Measurements from ENCODE around the gene RASGRF1. TPM values are rescaled to one million over a fixed set of nuclear protein-coding genes. Genes with fewer than 3 reads are reported as not detected.

The RASGRF1 gene
- total and polyA plus RNA-seq, 2 donors (not counting 1 experiment from before 2014, with no cell fraction given), result 1.0 to 9.4 TPM

DNA sequence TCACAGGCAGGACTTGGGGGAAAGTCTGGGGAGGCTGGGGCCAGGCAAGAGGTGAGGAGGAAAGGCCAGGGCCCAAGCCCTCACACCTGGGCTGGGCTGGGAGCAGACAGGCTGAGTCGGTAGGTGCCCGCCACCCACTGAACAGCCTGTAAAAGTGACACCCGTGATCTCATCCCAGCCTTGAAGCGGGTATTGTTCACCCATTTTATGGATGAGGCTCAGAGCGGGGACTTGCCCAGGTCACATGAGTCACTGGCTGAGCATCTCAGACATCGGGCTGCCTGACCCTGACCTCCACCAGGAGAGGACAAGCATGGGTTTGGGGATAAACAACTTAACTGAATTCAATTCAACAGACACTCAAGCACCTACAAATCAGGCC lies 93.7 kb downstream of the RASGRF1 start:
- no peak overlapping the region for H3K9ac ChIP-seq (ENCODE audit: low read length)
- H4K20me1 ChIP-seq (ENCODE audit: control insufficient read depth, insufficient read depth, low read length, poor library complexity, severe bottlenecking), result no peaks in the 10 kb centered on the region
- TF ChIP-seq, protein P1, sequence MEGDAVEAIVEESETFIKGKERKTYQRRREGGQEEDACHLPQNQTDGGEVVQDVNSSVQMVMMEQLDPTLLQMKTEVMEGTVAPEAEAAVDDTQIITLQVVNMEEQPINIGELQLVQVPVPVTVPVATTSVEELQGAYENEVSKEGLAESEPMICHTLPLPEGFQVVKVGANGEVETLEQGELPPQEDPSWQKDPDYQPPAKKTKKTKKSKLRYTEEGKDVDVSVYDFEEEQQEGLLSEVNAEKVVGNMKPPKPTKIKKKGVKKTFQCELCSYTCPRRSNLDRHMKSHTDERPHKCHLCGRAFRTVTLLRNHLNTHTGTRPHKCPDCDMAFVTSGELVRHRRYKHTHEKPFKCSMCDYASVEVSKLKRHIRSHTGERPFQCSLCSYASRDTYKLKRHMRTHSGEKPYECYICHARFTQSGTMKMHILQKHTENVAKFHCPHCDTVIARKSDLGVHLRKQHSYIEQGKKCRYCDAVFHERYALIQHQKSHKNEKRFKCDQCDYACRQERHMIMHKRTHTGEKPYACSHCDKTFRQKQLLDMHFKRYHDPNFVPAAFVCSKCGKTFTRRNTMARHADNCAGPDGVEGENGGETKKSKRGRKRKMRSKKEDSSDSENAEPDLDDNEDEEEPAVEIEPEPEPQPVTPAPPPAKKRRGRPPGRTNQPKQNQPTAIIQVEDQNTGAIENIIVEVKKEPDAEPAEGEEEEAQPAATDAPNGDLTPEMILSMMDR (IDR thresholded peaks at IDR 0.05), result no peak
- TF ChIP-seq EZH2 (IDR thresholded peaks at IDR 0.05; ENCODE audit: borderline replicate concordance, insufficient read depth, low read depth, low read length, poor library complexity, severe bottlenecking), result no peak
- no peak overlapping the region for H3K4me3 Mint-ChIP-seq
- 98% methylated on average over 6 of the region's 6 CpGs for WGBS (ENCODE audit: insufficient coverage)
- no peak overlapping the region for H2AFZ ChIP-seq (ENCODE audit: insufficient read depth, low read depth, low read length, poor library complexity, severe bottlenecking)
- no peak overlapping the region for H3K27ac ChIP-seq (ENCODE audit: low read length in 2 of 2)
- DNase-seq (no peak), ATAC-seq (ENCODE audit: low read depth) (no peak)
- POLR2A ChIA-PET, result interaction anchor here (0.7 kb wide), 1 partner anchor 17 kb away, joined by 5 read pairs; no protein-coding TSS in a partner anchor
- peaks cover 0 to 15% of the 10 kb centered on the region in 2 donors for H3K4me1 ChIP-seq (ENCODE audit: control insufficient read depth in 2 of 2, insufficient read depth in 2 of 2, low read length in 2 of 2)
- no peaks in the 10 kb centered on the region for H3K27me3 ChIP-seq (replicated peaks in 1 of 4; ENCODE audit: control extremely low read depth in 1 of 4, control insufficient read depth in 3 of 4, insufficient read depth in 4 of 4, low read length in 3 of 4)
- no peak overlapping the region for H3K4me2 ChIP-seq (replicated peaks; ENCODE audit: low read depth, low read length, poor library complexity, severe bottlenecking)
- H3K9me3 Mint-ChIP-seq (ENCODE audit: insufficient read depth), result no peaks in the 10 kb centered on the region
- intact Hi-C loops (cut with micrococcal nuclease), result no loop called here
- H3K4me3 ChIP-seq (ENCODE audit: control extremely low read depth in 1 of 5, extremely low read depth in 1 of 5, insufficient read depth in 1 of 5, low read depth in 2 of 5, low read length in 4 of 5), result no peak overlapping the region
- peak overlapping the region; percentile 34 for H3K27ac Mint-ChIP-seq
- no peaks in the 10 kb centered on the region for H3K36me3 ChIP-seq (replicated peaks in 1 of 2; ENCODE audit: control extremely low read depth in 1 of 2, control insufficient read depth in 1 of 2, extremely low read depth in 1 of 2, insufficient read depth in 2 of 2, low read length in 1 of 2)
- CTCF ChIA-PET, result interaction anchor here (0.8 to 2.0 kb wide), 2 partner anchors 10 to 28 kb away, joined by 3 to 5 read pairs; no protein-coding TSS in a partner anchor
- no peaks in the 10 kb centered on the region for H3K9me3 ChIP-seq (ENCODE audit: control extremely low read depth in 1 of 3, control insufficient read depth in 2 of 3, insufficient read depth in 1 of 3, low read length in 2 of 3)
- no peaks in the 10 kb centered on the region for H3K79me2 ChIP-seq (ENCODE audit: control insufficient read depth, insufficient read depth, low read length)
- peaks cover 12% of the 10 kb centered on the region for H3K4me1 Mint-ChIP-seq
- H3K27me3 Mint-ChIP-seq, result no peaks in the 10 kb centered on the region

DNA sequence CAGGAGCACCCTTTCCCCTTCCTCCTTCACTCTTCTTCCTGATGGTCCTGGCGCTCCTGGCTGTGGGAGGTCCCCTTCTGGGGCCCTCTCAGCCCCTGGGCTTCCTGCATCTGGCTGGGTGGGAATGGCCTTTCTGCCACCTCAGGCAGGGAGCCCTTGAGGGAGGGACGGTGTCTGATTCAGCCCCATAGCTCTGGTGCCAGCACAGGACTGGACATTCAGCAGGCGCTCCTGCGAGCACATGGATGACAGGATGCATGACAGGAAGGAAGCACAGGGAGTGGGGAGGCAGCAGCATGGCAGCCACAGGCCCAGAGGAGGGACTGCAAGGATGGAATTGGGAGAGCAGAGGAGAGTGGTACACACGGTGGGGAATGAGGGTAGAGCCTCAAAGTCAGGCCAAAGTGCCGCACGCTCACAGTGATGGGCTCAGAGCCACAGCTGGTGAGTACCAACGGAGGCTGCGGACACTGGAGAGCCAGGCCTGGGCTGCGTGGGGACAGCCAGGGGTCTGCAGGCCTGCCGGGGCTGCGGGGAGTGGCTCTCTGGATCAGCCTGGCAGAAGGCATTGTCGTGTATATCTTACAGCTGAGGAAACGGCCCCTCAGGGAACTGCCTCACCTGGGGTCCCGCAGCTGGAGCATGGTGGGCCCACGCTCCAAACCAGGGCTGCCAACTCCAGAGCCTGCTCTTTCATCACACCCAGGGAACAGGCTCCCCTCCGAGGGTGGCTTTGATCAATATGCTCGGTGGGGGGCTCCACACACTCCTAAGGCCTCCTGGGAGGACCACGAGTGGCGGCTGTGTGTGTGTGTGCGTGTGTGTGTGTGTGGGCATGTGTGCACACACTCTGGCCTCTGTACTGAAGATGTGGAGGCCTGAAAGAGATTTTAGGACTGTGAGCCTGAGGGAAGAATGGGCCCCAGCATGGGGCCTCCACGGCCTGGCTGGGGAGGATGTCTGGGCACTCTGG lies 94.4 kb downstream of the RASGRF1 start:
- Mint-ChIP-seq H3K27ac (peak overlapping the region; percentile 37), H3K4me3 (no peak overlapping the region), H3K9me3 (ENCODE audit: insufficient read depth) (no peaks in the 10 kb centered on the region), H3K4me1 (peaks cover 14% of the 10 kb centered on the region), H3K27me3 (no peaks in the 10 kb centered on the region)
- no peak overlapping the region for H3K9ac ChIP-seq (ENCODE audit: low read length)
- CTCF ChIA-PET, result no interaction called here
- no peak overlapping the region for H3K4me2 ChIP-seq (replicated peaks; ENCODE audit: low read depth, low read length, poor library complexity, severe bottlenecking)
- intact Hi-C loops (cut with micrococcal nuclease), result no loop called here
- POLR2A ChIA-PET, result no interaction called here
- H4K20me1 ChIP-seq (ENCODE audit: control insufficient read depth, insufficient read depth, low read length, poor library complexity, severe bottlenecking), result no peaks in the 10 kb centered on the region
- H3K27ac ChIP-seq (ENCODE audit: low read length in 2 of 2), result no peak overlapping the region
- DNase-seq, result no peak
- no peaks in the 10 kb centered on the region for H3K9me3 ChIP-seq (ENCODE audit: control extremely low read depth in 1 of 3, control insufficient read depth in 2 of 3, insufficient read depth in 1 of 3, low read length in 2 of 3)
- H3K36me3 ChIP-seq (replicated peaks in 1 of 2; ENCODE audit: control extremely low read depth in 1 of 2, control insufficient read depth in 1 of 2, extremely low read depth in 1 of 2, insufficient read depth in 2 of 2, low read length in 1 of 2), result no peaks in the 10 kb centered on the region
- 91% methylated on average over 21 of the region's 22 CpGs for WGBS (ENCODE audit: insufficient coverage)
- no peak overlapping the region for H2AFZ ChIP-seq (ENCODE audit: insufficient read depth, low read depth, low read length, poor library complexity, severe bottlenecking)
- TF ChIP-seq, protein P1 (IDR thresholded peaks at IDR 0.05), result no peak
- TF ChIP-seq EZH2 (IDR thresholded peaks at IDR 0.05; ENCODE audit: borderline replicate concordance, insufficient read depth, low read depth, low read length, poor library complexity, severe bottlenecking), result no peak
- no peak for ATAC-seq (ENCODE audit: low read depth)
- H3K4me3 ChIP-seq (ENCODE audit: control extremely low read depth in 1 of 5, extremely low read depth in 1 of 5, insufficient read depth in 1 of 5, low read depth in 2 of 5, low read length in 4 of 5), result no peak overlapping the region
- H3K27me3 ChIP-seq (replicated peaks in 1 of 4; ENCODE audit: control extremely low read depth in 1 of 4, control insufficient read depth in 3 of 4, insufficient read depth in 4 of 4, low read length in 3 of 4), result no peaks in the 10 kb centered on the region
- peaks cover 0 to 16% of the 10 kb centered on the region in 2 donors for H3K4me1 ChIP-seq (ENCODE audit: control insufficient read depth in 2 of 2, insufficient read depth in 2 of 2, low read length in 2 of 2)
- H3K79me2 ChIP-seq (ENCODE audit: control insufficient read depth, insufficient read depth, low read length), result no peaks in the 10 kb centered on the region

All from B cell (primary cell).